Osteoblast (primary cell): ENCODE results near the gene BCAP31. TPM values are rescaled to one million over a fixed set of nuclear protein-coding genes. Genes with fewer than 3 reads are reported as not detected.
"Not testable (repeated sequence)": the region's sequence is repeated elsewhere in the genome, so short reads cannot be mapped to it uniquely, and the experiment has no call there.

Source experiments
- DNase-seq: peaks from one replicate; pipeline ENCODE4 v3.0.0; 2011; ENCODE audit warnings: low spot score, mixed read lengths; ENCODE audit not compliant: insufficient read length; ENCODE audit errors: missing footprints
- H2AFZ ChIP-seq: 2 replicates; pipeline ENCODE4 v1.6.0; 2011; ENCODE audit warnings: mild to moderate bottlenecking, low read length
- H3K27ac ChIP-seq: 2 replicates; pipeline ENCODE4 v1.5.1; 2011; ENCODE audit warnings: mild to moderate bottlenecking, low read depth, low read length, moderate library complexity
- H3K27me3 ChIP-seq: 2 replicates; pipeline ENCODE4 v1.6.0; 2012; ENCODE audit warnings: mild to moderate bottlenecking, control low read depth, inconsistent platforms, low read length, moderate library complexity; ENCODE audit not compliant: insufficient read depth
- H3K36me3 ChIP-seq: 2 replicates; pipeline ENCODE4 v1.5.1; 2011; ENCODE audit warnings: mild to moderate bottlenecking, low read length, control low read depth, moderate library complexity; ENCODE audit not compliant: insufficient read depth
- H3K4me1 ChIP-seq: 2 replicates; pipeline ENCODE4 v1.5.1; 2011; ENCODE audit warnings: mild to moderate bottlenecking, low read length, control low read depth, moderate library complexity; ENCODE audit not compliant: insufficient read depth
- H3K4me2 ChIP-seq: 2 replicates; pipeline ENCODE4 v1.6.0; 2011; ENCODE audit warnings: mild to moderate bottlenecking, low read length; ENCODE audit not compliant: insufficient read depth
- H3K4me3 ChIP-seq: fragments of 200-600 bp; sonication (generic); 3 replicates; pipeline ENCODE4 v1.5.1; 2012; ENCODE audit warnings: mild to moderate bottlenecking, low read length, inconsistent platforms; ENCODE audit not compliant: insufficient read depth
- H3K79me2 ChIP-seq: 2 replicates; pipeline ENCODE4 v1.6.0; 2012; ENCODE audit warnings: mild to moderate bottlenecking, low read length, control low read depth, inconsistent platforms; ENCODE audit not compliant: insufficient read depth
- H3K9me3 ChIP-seq: 2 replicates; pipeline ENCODE4 v1.5.1; 2011; ENCODE audit warnings: low read depth, low read length, control low read depth
- H4K20me1 ChIP-seq: 2 replicates; pipeline ENCODE4 v1.6.0; 2012; ENCODE audit warnings: mild to moderate bottlenecking, low read length, control low read depth; ENCODE audit not compliant: insufficient read depth
- total RNA-seq: library from RNA; depleted of rRNA; stranded (reverse); fragments of >200 nt; gene quantifications from 2 replicates; pipeline ENCODE4 v1.2.3, GENCODE V29; 2012
- TF ChIP-seq, protein P1 (sequence below): IDR thresholded peaks from 2 replicates; pipeline ENCODE4 v1.5.1; 2011; ENCODE audit warnings: mild to moderate bottlenecking, low read depth, low read length, moderate library complexity; ENCODE audit errors: extremely low read depth

The BCAP31 gene
- total RNA-seq, 1 donor: 118 TPM

DNA sequence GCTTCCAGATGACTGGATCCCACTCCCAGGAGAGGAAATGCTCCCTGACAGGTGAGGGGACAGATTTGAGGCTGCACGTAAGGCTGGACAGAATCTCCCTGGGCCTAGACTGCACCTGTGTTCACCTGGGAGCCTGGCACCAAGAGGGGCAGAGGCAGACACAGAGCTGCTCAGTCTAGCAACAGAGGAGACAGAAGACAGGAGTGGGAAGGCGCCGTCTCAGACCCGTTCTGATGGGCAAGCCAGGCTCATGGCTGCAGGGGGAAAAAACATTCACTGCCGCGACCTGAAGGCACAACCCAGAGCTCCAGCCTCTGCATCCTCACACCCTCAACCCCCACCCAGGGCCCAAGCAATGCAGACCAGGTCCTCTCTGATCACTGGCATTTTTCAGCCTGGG is 16.8 kb downstream of the BCAP31 start:
- no peak overlapping the region for H3K4me3 ChIP-seq
- no peak overlapping the region for H2AFZ ChIP-seq
- no peak overlapping the region for H3K27ac ChIP-seq
- no peak overlapping the region for H3K4me2 ChIP-seq
- H3K9me3 ChIP-seq: no peaks in the 10 kb centered on the region
- H3K36me3 ChIP-seq: no peaks in the 10 kb centered on the region
- no peaks in the 10 kb centered on the region for H3K4me1 ChIP-seq
- no peak for DNase-seq
- H3K27me3 ChIP-seq: no peaks in the 10 kb centered on the region
- peaks cover 14% of the 10 kb centered on the region for H4K20me1 ChIP-seq
- no peaks in the 10 kb centered on the region for H3K79me2 ChIP-seq
- TF ChIP-seq, protein P1, sequence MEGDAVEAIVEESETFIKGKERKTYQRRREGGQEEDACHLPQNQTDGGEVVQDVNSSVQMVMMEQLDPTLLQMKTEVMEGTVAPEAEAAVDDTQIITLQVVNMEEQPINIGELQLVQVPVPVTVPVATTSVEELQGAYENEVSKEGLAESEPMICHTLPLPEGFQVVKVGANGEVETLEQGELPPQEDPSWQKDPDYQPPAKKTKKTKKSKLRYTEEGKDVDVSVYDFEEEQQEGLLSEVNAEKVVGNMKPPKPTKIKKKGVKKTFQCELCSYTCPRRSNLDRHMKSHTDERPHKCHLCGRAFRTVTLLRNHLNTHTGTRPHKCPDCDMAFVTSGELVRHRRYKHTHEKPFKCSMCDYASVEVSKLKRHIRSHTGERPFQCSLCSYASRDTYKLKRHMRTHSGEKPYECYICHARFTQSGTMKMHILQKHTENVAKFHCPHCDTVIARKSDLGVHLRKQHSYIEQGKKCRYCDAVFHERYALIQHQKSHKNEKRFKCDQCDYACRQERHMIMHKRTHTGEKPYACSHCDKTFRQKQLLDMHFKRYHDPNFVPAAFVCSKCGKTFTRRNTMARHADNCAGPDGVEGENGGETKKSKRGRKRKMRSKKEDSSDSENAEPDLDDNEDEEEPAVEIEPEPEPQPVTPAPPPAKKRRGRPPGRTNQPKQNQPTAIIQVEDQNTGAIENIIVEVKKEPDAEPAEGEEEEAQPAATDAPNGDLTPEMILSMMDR: no peak

DNA sequence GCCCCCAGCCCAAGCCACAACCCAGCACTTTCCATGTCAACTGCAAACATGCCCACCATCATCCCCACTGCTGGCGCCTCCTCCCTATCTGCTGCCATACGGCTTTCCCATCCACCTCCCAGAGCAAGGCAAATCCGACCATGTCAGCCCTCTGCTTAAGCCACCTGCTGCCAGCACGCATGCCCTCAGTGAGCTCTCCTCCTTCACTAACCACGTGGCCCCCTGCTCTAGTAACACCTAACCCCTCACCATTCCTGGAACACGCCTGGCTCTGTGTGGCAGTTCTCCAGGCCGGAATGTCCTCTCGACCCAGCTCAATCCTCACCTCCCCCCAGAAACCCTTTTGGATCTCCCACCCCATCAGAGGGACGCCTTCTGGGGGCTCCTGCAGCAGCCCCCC is 17.4 kb downstream of the BCAP31 start:
- Histone ChIP-seq H3K79me2 (no peaks in the 10 kb centered on the region), H3K4me3 (no peak overlapping the region), H2AFZ (no peak overlapping the region), H3K4me1 (no peaks in the 10 kb centered on the region), H3K27ac (no peak overlapping the region), H3K27me3 (no peaks in the 10 kb centered on the region), H3K36me3 (no peaks in the 10 kb centered on the region), H3K9me3 (no peaks in the 10 kb centered on the region), H3K4me2 (no peak overlapping the region), H4K20me1 (peaks cover 14% of the 10 kb centered on the region)
- TF ChIP-seq, protein P1: no peak
- no peak for DNase-seq

DNA sequence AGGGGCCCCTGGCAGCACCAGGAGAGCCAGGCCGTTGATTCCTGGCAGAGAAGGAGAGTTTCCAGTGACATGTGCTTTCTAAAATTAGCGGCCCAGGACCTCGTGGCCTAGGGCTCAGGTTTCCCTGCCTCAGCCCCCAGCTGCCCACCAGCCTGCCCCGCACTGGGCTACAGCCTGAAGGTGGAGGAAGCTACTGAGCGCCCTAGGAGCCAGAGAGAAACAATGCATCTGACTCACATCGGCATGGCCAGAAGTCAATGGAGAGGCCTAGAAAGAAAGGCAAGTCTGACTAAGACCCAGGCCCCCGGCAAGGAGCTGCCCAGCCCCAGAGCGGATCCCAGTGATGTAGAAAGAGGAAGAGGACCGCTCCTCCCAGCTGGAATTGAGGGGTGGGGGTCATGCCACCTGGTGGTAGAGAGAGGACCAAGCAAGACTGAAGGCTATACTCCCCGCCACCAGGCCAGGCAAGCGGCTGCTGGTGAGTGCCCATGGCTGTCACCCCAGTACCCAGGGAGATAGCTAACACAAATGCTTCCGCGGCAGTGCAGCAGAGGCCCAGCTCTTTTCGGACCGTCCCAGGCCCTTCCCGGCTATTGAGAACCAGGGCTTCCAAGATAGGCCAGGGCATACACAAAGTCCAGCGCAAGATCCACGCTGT is 18.7 kb downstream of the BCAP31 start:
- not testable (repeated sequence) for H3K9me3 ChIP-seq, H3K27ac ChIP-seq, H3K4me1 ChIP-seq, H3K4me3 ChIP-seq, H3K36me3 ChIP-seq, H2AFZ ChIP-seq, H3K27me3 ChIP-seq, H3K79me2 ChIP-seq, DNase-seq, H3K4me2 ChIP-seq
- H4K20me1 ChIP-seq: peaks cover 14% of the 10 kb centered on the region

DNA sequence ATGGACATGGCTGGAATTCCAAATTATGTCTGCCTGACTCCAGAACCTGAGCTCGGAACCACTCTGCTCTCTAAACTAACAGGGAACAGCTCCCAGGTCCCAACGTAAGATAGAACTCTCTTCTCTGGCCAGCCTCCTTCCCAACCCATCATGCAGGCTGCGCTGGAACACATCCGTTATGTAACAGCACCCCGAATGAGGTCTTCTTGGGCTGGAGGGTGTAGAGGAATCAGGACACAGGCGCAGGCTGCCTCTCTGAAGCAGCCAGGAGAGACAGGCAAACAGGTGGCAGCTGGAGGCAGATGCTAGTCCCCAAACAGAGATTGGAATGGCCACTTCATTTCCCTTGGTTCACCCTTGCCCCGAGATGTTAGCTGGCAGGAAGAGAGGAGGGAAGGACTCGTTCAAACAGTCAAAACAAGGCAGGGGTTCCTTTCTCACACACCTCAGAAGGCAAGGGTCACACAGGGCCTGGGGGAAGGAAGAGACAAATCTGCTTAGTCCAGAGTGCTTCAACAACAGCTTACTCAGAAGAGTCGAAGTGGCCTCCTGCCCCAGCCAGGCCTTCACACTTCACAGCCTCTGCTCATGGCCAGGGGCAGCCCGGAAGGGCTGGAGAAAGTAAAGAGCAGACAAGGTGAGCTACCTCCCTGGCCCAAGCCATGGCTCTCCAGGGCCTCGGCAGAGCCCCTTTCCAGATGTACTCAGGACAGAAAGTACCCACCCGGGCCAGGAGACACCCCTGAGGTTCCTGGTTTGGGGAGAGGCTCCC is 19.4 kb downstream of the BCAP31 start:
- not testable (repeated sequence) for DNase-seq, H3K27me3 ChIP-seq, H3K79me2 ChIP-seq, H2AFZ ChIP-seq, H3K4me1 ChIP-seq, H3K27ac ChIP-seq, H3K4me3 ChIP-seq, H3K36me3 ChIP-seq, H3K9me3 ChIP-seq, H3K4me2 ChIP-seq
- peaks cover 14% of the 10 kb centered on the region for H4K20me1 ChIP-seq

DNA sequence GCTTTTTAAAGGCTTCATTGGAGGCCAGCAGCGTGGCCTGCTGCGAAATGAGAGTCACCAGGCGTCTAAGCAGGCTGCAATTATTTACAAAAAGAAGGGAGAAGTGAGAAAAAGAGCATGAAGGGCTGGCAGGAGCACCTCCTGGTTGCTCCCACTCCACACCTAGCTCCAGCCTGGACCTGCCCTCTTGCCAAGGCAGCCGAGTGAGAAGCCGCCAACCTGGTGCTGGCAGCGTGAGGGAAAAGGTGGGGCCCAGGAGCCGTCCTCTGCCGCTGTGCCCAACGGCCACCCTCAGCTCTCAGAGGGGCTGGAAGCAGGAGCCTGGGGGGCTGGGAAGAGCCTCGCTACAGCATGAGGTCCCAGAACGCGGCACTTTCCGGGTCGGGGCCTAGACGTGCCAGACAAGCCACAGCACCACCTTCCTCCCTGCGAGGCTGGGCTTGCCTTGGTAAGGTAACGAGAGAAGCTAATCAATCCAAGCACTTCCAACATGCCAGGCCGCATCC is 20.1 kb downstream of the BCAP31 start:
- Histone ChIP-seq H3K9me3 (no peaks in the 10 kb centered on the region), H4K20me1 (peaks cover 13% of the 10 kb centered on the region), H3K36me3 (no peaks in the 10 kb centered on the region), H3K4me1 (no peaks in the 10 kb centered on the region), H2AFZ (no peak overlapping the region), H3K27ac (no peak overlapping the region), H3K4me2 (no peak overlapping the region), H3K79me2 (no peaks in the 10 kb centered on the region), H3K27me3 (no peaks in the 10 kb centered on the region), H3K4me3 (no peak overlapping the region)
- no peak for DNase-seq
- TF ChIP-seq, protein P1: no peak
